ENCODE measurements around the gene LZTR1.
A peak's percentile ranks its signal among the peaks of the same experiment; 100 is the strongest.
"Not testable (repeated sequence)": the region's sequence is repeated elsewhere in the genome, so short reads cannot be mapped to it uniquely, and the experiment has no call there.

LZTR1 gene

DNA sequence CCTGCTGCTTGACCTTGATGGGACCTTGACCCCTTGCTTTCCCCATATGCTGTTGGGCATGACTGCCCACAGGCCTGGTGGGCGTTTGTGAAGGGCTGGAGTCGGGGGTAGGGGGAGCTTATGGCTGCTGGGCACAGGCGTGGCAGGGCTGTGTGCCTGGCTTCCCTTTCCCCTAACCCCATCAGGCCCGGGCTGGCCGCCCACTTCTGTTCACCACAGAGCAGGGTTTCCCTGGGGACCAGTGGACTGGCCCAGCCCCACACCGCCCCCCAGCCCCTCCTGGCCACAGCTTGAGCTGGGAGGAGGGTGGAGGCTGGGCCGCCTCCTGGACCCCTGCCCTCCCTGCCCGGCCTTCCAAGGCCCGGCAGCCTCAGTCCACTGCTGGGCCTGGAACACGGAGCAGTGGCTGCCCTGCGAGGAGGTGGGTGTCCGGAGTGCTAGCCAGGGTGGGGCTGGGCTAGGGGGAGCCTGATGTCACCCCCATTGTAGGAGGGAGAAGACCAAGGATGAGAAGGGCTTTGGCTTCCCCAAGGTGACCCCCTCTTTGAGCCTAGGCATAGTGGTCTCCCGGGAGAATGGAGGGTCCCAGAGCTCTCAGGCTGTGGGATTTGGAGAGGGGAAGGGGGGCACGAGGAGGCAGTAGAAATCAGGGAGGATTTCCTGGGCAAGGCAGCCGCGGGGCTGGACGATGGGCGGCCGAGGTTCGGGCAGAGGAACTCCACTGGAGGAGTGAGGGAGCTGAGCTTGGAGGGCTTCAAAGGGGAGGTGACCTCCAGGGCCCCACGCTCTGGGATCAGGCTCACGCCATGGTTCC, 15.0 kb upstream of the LZTR1 start, which contains the start of gene AIFM3:
TSS of gene AIFM3 (plus strand) at position 373 of the 814 bp plus-strand sequence. CDS start 690 bp downstream, outside the sequence.
- DNase-seq, result no peak

DNA sequence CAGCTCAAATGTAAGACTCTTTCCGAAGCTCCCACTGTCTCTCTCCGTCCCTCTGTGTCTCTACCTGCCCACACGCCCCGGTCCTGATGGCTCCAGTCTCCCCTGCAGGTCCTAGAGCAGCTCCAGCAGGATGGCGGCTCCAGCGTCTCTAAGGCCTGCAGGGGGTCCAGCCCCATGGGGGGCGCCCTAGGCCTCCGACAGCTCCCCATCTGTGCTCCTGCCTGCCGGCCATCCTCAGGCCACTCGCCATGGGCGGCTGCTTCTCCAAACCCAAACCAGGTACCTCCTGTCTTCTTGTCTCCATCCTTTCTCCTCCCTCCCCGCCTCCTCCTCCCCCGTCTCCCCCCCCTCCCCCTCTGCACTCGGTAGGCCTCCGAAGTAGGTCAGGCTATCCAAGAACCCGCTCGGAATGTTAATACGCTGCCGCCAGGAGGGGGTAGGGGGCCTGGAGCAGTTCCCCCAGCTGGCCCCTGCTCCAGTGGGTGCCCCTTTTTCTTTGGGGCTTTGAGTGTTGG, 14.3 kb upstream of the LZTR1 start:
- DNase-seq, result no peak

DNA sequence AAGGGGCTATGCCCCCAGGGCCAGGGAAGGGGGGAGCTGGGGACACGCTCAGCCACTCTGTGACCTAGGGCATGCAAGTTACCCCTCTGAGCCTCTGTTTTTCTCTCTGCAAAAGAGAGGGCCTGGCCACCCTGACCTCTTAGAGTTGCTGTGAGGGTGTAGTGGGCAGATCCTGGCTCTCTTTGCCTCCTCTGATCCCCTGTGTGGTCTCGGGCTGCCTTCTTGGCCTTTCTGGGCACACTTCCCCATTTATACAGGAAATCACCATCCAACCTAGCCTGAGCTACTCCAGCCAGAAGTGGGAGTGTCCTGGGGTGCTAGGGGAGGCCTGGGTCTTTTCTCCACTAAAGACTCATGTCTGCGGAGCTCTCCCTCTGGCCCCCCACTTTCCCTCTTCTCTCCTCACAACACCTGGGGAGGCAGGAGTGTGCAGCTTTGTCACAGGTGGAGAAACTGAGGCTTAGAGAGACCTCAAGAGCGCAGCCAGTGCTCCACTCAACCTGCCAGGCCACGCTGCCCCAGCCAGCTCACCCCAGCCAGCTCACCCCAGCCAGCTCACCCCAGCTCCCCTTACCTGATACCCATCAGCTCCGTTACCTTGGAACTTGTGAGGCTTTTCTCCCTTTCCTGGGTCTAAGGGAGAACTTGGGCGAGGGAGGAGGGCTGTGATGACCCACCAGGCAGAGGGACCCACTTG, 13.7 kb upstream of the LZTR1 start:
- DNase-seq, result no peak

DNA sequence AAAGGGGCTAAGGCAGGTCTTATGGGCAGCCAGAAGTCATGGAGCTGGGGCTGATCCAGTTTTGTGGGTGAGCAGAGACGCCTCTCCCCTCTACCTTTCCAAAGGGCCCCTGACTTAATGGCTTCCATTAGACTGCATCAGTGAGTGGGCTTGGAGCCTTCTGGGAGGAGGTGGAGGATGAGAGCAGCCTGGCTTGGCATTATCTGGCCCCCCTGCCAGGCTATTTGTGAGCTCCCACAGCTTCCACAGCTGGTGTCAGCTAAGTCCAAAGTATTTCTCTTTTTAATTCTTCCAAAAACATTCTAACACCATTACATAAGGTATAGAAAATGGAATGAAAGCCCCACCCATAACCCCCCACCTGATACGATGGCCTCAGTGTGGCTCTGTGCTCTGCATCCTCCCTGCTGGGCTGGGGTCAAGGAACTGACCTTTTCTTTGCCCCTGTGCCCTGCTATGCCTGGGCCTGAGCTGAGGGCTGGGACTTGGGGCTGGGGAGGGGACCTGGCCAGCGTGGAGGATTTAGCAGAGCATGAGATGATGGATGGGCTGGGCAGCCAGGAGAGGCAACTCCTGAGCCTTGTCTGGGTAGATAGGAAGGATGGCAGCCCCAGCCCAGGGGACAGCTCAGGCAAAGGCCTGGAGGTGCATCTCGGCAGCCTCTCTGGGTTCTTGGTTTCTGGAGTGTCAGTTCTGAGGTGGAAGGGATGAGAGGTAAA, 11.0 kb upstream of the LZTR1 start:
- DNase-seq, result no peak

DNA sequence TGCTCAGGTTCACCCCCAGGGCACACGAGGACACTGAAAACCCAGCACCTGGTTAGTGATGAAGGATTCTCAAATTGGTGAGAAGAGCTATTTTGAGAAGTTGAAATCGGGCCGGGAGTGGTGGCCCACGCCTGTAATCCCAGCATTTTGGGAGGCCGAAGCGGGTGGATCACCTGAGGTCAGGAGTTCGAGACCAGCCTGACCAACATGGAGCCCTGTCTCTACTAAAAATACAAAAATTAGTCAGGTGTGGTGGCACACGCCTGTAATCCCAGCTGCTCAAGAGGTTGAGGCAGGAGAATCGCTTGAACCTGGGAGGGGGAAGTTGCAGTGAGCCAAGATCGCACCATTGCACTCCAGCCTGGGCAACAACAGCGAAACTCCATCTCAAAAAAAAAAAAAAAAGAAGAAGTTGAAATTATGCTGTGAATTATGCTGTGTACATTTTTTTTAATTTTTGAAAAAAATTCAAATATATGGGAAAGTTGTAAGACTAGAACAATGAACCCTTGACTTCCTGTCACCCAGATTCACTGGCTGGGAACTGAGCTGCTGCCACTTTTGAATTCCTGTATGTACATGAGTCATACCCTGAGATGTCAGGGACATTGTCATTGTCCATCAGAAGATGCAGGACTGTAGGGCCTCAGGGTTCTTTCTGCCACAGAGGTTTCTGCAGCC, 9.9 kb upstream of the LZTR1 start:
- not testable (repeated sequence) for DNase-seq

DNA sequence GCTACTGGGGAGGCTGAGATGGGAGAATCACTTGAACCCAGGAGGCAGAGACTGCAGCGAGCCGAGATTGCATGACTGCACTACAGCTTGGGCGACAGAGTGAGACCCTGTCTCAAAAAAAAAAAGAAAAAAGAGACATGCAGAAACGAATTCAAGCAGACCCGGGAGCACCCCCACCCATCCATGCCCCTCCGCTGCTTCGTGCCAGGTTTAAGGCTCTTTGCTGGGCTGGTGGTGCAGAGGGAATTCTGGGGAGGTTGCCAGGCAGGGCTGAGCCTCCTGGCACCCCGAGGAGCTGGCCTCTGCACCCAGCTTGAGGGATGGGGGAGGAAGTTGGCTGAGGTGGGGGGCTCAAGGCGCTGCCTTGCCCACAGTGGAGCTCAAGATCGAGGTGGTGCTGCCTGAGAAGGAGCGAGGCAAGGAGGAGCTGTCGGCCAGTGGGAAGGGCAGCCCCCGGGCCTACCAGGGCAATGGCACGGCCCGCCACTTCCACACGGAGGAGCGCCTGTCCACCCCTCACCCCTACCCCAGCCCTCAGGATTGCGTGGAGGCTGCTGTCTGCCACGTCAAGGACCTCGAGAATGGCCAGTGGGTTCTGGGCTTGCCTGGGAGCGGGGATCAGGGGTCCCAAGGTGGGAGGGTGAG, 9.0 kb upstream of the LZTR1 start:
- no peak for DNase-seq

DNA sequence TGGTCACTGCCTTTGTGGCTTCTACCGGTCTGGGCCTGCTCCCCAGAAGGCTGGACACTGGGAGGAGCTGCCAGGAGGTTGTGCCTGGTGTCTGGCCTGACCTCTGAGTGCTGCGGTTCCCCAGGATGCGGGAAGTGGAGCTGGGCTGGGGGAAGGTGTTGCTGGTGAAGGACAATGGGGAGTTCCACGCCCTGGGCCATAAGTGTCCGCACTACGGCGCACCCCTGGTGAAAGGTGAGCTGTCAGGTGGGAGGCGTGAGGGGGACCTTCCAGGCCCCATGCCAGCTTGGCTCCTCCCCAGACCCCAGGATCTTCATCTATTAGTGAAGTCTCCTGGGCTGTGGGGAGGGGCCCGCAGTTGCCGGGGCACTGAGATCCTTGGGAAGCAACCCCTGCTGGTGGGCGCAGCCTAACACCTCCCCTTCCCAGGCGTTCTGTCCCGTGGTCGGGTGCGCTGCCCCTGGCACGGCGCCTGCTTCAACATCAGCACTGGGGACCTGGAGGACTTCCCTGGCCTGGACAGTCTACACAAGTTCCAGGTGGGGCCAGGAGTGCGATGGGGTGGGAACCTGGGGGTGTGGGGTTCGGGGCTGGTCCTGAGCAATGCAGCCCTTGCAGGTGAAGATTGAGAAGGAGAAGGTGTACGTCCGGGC, 8.3 kb upstream of the LZTR1 start:
- no peak for DNase-seq

DNA sequence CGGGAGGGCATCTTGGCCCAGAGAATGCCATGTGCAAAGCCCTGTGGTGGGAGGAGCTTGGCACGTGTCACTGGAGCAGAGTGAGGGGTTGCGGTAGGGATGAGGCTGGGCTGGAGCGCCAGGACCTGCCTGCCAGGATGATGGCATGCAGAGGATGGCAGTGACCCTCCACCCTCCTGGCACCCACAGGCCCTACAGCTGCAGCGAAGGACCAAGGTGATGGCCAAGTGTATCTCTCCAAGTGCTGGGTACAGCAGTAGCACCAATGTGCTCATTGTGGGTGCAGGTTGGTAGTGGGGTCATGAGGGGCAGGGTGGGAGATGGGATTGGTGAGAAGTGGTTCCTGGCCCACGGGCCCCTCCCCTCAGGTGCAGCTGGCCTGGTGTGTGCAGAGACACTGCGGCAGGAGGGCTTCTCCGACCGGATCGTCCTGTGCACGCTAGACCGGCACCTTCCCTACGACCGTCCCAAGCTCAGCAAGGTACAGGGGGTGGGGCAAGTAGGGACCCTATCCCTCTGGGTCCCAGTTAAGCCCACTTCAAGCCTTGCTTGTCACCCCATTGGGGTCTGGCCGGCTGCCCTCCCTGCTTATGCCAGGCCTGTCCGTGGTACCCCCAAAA, 7.7 kb upstream of the LZTR1 start:
- no peak for DNase-seq

DNA sequence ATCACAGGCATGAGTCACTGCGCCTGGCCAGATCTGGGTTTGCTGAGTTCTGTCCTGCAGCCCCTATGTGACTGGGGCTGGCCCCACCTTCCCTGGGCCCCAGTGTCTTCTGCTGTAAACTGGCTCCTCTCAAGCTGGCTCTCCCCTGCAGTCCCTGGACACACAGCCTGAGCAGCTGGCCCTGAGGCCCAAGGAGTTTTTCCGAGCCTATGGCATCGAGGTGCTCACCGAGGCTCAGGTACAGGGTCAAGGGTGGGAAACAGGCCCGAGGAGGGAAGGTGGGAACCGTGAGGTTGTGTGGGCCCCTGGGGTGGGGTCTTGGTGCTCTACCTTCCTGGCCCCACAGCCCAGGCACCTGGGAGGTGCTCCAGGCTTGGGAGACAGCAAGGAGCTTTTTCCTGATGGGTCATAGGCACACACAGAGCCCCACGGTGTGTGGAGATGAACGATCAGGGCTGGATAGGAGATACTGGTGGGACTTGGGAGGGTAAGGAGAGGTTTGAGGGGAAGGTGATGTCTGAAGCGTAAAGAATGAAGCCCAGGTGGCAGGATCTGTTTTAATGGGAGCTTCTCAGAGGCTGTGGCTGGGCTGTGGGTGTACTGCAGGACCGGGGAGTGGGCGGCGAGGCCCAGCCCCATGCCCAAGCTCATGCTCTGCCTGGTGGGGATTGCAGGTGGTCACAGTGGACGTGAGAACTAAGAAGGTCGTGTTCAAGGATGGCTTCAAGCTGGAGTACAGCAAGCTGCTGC, 6.4 kb upstream of the LZTR1 start:
- no peak for DNase-seq

DNA sequence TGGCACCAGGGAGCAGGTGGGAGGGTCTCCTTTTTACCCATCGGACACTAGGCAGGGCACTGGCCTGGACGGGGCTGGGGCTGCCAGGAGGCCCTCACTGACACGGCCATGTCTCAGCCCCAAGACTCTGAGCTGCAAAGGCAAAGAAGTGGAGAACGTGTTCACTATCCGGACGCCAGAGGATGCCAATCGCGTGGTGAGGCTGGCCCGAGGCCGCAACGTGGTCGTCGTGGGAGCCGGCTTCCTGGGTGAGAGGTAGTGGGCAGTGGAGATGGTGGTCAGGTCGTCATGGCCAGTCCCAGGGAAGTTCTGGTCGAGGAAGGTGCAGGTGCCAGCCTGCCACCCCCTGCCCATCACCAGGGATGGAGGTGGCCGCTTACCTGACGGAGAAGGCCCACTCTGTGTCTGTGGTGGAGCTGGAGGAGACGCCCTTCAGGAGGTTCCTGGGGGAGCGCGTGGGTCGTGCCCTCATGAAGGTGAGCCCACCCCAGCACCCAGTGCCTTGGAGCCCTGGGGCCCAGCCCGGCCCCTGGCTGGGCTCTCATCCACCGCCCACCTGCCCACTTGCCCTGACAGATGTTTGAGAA, 5.7 kb upstream of the LZTR1 start:
- no peak for DNase-seq

DNA sequence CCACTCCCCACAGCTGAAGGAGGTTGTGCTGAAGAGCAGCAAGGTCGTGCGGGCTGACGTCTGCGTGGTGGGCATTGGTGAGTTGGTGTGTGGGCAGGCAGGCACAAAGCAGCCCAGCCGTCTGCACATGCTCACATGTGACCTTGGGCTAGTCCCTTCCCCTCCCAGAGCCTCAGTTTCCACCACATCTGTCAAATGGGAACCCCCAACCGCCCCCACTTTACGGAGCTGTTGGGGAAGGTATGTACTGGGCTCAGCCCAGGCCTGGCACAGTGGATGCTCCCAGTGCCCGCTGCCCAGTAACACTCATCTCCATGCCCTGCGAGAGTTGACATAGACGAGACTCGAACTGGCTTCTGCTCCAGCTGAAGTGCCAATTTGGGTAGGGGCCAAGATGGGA, 5.1 kb upstream of the LZTR1 start:
- no peak for DNase-seq

DNA sequence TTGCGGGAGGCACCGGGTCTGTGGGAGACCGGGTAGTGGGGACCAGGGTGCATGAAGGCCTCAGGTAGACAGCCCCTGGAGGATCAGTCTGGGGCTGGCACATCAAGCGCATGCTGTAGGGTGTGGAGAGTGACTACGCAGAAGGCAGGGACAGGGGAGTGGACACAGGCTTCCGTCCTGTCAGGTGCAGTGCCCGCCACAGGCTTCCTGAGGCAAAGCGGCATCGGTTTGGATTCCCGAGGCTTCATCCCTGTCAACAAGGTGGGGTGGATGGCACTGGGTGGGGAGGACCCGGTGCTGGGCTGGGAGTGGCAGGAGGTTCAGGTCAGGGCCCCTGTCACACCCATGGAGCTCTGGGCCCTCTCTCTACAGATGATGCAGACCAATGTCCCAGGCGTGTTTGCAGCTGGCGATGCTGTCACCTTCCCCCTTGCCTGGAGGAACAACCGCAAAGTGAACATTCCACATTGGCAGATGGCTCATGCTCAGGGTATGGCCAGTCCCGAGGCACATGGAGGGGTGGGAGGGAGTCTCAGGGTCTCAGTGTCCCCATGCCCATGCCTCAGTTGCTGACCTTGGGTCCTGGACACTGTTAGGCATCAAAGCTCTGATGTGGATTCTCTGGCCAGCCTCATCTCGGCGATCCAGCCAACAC, 4.5 kb upstream of the LZTR1 start:
- no peak for DNase-seq

DNA sequence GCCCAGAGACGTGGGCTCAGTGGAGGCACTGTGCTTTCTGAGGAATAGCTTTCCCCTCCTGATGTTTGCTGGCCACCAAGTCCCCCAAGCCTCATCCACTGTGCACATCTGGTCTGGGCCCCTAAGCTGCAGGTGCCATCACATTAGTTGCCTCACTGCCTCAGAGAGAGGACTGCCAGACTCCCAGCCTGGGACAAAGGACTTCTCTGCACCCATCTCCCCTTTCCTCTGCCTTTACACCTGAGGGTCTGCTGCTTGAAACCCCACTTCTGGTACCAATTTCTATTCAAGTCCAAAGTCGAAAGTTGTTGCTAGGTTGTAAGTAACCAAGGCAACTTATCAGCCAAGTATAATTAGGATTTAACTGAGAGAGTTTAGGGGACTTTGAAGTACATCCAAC, 3.7 kb upstream of the LZTR1 start:
- DNase-seq, result no peak

DNA sequence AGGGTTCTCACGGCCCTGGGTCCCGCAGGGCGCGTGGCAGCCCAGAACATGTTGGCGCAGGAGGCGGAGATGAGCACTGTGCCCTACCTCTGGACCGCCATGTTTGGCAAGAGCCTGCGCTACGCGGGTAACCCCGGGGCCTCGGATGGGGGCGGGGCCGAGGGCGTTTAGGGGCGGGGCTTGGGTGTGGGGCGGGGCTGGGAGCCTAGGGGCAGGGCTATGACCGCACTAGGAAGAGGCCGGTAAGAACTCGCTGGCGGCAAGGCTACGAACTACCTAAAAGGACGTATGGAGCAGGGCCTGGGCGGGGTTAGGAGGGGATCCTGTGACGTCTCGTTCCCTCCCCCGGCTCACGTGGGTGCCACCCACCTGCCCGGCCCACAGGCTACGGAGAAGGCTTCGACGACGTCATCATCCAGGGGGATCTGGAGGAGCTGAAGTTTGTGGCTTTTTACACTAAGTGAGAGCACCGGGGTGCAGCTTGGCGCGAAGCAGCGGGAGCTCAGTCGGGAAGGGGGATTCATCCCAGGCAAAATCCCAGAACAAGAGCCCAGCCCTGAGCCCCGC, 2.8 kb upstream of the LZTR1 start:
- DNase-seq, result peak; percentile 85

DNA sequence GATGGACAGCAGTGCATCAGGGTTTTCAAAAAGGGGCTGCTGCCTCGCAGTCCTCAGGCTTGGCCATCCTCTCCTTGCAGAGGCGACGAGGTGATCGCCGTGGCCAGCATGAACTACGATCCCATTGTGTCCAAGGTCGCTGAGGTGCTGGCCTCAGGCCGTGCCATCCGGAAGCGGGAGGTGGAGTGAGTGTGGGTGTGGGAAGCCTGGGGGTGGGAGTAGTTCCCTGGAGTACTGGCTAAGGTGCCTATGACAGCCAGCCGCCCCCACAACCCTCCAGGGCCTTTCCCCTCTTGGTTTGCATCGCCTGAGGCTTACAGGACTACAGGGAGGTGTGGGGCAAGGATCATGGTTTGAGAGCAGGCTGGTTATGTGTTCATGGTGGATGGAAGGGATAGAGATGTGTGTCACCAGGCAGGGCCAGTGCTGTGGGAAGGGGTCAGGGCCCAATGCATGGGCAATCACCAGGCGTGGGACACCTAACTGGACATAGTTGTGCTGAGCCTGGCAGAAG, 2.1 kb upstream of the LZTR1 start:
- DNase-seq, result no peak

DNA sequence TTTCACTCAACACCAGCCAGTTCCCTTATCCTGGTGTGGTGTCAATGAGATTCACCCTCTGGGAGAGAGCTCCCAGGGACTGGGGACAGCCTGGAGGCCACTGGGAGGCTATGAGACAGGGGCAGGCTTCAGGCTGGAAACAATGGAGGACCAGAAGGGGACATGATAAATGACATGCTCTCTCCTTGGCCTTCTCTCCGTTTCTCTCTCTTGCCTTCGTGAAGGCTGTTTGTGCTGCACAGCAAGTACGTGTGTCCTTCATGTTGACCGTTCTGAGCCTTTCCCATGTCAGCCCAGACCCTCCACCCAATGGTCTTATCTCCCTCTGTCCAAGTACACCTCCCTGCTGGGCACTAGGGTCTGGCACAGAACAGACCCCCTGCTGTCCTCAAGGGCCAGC, 1.6 kb upstream of the LZTR1 start:
- no peak for DNase-seq

DNA sequence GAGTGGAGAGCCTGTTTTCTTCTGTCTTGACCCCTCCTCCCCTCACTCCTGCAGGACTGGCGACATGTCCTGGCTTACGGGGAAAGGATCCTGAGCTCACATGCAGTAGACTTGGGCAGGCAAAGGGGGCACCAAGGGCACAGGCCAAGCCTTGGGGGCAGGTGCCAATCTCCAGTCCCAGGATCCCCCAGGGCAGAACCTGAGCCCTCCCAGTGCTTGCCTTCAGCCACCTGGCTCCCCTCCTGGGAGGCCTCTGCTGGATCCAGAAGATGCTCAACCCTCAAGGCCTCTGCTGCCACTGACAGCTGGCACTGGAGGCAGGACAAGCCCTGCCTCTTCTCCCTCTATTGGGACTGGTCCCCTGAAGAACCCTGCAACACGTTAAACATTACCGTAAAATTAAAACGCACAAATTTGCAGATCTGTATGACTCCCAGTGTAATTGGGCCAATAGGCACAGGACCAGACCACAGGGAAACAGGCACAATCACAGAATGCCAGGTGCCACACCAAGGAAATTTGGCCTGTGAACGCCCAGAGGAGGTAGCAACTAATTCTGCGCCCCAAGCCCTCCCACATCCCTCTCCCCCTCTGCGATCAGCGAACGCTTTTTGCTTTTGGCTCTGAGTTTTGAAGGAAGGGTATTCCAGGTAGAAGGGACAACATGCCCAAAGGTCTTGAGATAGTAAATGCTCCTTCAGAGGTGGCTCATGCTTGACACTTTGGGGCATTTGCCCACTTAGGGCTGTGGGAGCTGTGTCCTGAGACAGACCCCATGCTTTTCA, 967 bp upstream of the LZTR1 start:
- DNase-seq, result no peak

DNA sequence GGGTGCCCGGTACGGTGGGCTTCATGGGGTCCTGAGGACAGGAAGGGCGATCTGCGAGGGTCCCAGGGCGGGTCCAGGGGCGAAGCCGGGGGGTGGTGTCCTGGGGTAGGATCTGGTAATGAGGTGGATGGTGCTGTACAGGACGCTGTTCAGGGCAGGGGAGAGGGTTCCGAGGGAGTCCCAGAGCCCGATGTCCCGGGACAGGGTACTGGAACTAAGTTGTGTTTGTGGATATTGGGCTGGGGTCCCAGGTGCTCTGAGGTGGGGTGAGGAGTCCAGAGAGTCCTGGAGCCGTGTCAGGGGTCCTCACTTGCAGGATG, 426 bp downstream of the LZTR1 start:
- DNase-seq, result no peak
